ENCODE data around the gene THPO.

GRCh38 chr3:184423561-184423960, 45.6 kb upstream of the THPO start:
- TF ChIP-seq FOXP2 (optimal IDR thresholded peaks at IDR 0.05; ENCODE audit: borderline replicate concordance, extremely low read depth, extremely low read length, insufficient read depth) (no peak), POLR2AphosphoS5 (IDR thresholded peaks at IDR 0.05; ENCODE audit: low read depth, low read length) (no peak)

Data from PFSK-1 (cell line).